Caco-2 (cell line): ENCODE data around the gene SNCB. TPM values are rescaled to one million over a fixed set of nuclear protein-coding genes. Genes with fewer than 3 reads are reported as not detected.

Experiments used
- BruUV-seq: library from RNA; stranded (reverse); fragments of 400-500 nt; replicated peaks from 2 replicates; lab custom pipeline; 2021; lab: Mats Ljungman, UMichigan
- CTCF ChIA-PET: fragments of 300-600 bp; sonication (Branson Sonifier 250); formaldehyde crosslinking; loops from one replicate; lab custom pipeline; 2022; ENCODE audit warnings: antibody characterized with exemption; lab: Charles Lee
- POLR2A ChIA-PET: fragments of 300-600 bp; sonication (Branson Sonifier 250); formaldehyde crosslinking; loops from one replicate; lab custom pipeline; 2022; ENCODE audit warnings: antibody characterized with exemption; lab: Charles Lee
- DNase-seq, 2 experiments: peaks; one replicate each; pipeline versions ENCODE4 v3.0.0 to v3.0.0-alpha.2; 2020 to 2022
- H3K27me3 ChIP-seq: replicated peaks from 2 replicates; pipeline ENCODE4 v1.6.0; 2011; ENCODE audit warnings: low read length; ENCODE audit not compliant: control insufficient read depth, insufficient read depth
- H3K36me3 ChIP-seq: 2 replicates; pipeline ENCODE4 v1.5.1; 2011; ENCODE audit warnings: low read length; ENCODE audit not compliant: control insufficient read depth, insufficient read depth
- H3K4me1 ChIP-seq: fragments of 250-450 bp; sonication (Bioruptor Pico); 2 replicates; pipeline ENCODE4 v1.5.1; 2020; ENCODE audit warnings: mild to moderate bottlenecking
- H3K4me3 ChIP-seq: 2 replicates; pipeline ENCODE4 v1.5.1; 2011; ENCODE audit warnings: low read depth, mild to moderate bottlenecking, control low read depth, low read length
- H3K9me3 ChIP-seq: fragments of 250-450 bp; sonication (Bioruptor Pico); 2 replicates; pipeline ENCODE4 v1.5.1; 2020; ENCODE audit warnings: mild to moderate bottlenecking, moderate library complexity
- H3K27ac Mint-ChIP-seq: one replicate; pipeline ENCODE4 v1.8.0; 2022; ENCODE audit warnings: mixed read lengths; ENCODE audit not compliant: unreplicated experiment
- H3K27me3 Mint-ChIP-seq: one replicate; pipeline ENCODE4 v1.8.0; 2022; ENCODE audit warnings: mixed read lengths; ENCODE audit not compliant: insufficient read depth, unreplicated experiment
- H3K36me3 Mint-ChIP-seq: one replicate; pipeline ENCODE4 v1.8.0; 2022; ENCODE audit warnings: mild to moderate bottlenecking, mixed read lengths; ENCODE audit not compliant: insufficient read depth, unreplicated experiment
- H3K4me1 Mint-ChIP-seq: one replicate; pipeline ENCODE4 v1.8.0; 2022; ENCODE audit warnings: low read depth, mixed read lengths; ENCODE audit not compliant: unreplicated experiment
- H3K4me3 Mint-ChIP-seq: one replicate; pipeline ENCODE4 v1.8.0; 2022; ENCODE audit warnings: mild to moderate bottlenecking, moderate library complexity, mixed read lengths; ENCODE audit not compliant: unreplicated experiment
- H3K9me3 Mint-ChIP-seq: one replicate; pipeline ENCODE4 v1.8.0; 2022; ENCODE audit warnings: mixed read lengths; ENCODE audit not compliant: unreplicated experiment
- CTCF ChIP-seq, 2 experiments: fragments of 200-600 bp in 1 of 2; IDR thresholded peaks; 1 replicate in 1 of 2; 2 replicates in 1 of 2; pipeline versions ENCODE4 v1.5.1 to v1.8.0; 2011 to 2022; ENCODE audit warnings: antibody characterized with exemption in 1 of 2, control low read depth in 1 of 2, inconsistent platforms in 1 of 2, low read depth in 1 of 2, low read length in 1 of 2, mild to moderate bottlenecking in 1 of 2, moderate library complexity in 1 of 2; ENCODE audit not compliant: insufficient read depth in 1 of 2, severe bottlenecking in 1 of 2, unreplicated experiment in 1 of 2
- intact Hi-C: fragments of 100-400 bp; cut with micrococcal nuclease; formaldehyde crosslinking; loops from one replicate; pipeline ENCODE4 v1.10.0; 2022; ENCODE audit not compliant: unreplicated experiment
- total RNA-seq: library from RNA; stranded (reverse); gene quantifications from 2 replicates; pipeline ENCODE4 v1.2.3, GENCODE V29; 2022

SNCB gene
- total RNA-seq, 1 experiment from 2014 or later = not detected

GRCh38 chr5:176671399-176671798 lies 41.1 kb upstream of the SNCB start:
- H3K4me3 Mint-ChIP-seq = no peak overlapping the region
- no peaks in the 10 kb centered on the region for H3K4me1 Mint-ChIP-seq
- BruUV-seq = no TSS peak
- H3K27me3 ChIP-seq = no peaks in the 10 kb centered on the region
- no peak overlapping the region for H3K4me3 ChIP-seq
- H3K36me3 Mint-ChIP-seq = no peaks in the 10 kb centered on the region
- no peaks in the 10 kb centered on the region for H3K4me1 ChIP-seq
- H3K27me3 Mint-ChIP-seq = peaks cover 8% of the 10 kb centered on the region
- POLR2A ChIA-PET = no interaction called here
- no peak for TF ChIP-seq CTCF (IDR thresholded peaks at IDR 0.05; ENCODE audit: insufficient read depth in 1 of 2, low read depth in 1 of 2, low read length in 1 of 2, severe bottlenecking in 1 of 2, unreplicated experiment in 1 of 2)
- intact Hi-C loops = no loop called here
- CTCF ChIA-PET = interaction anchor here (0.9 kb wide), 1 partner anchor 11 kb away, joined by 3 read pairs; no protein-coding TSS in a partner anchor
- H3K27ac Mint-ChIP-seq = no peak overlapping the region
- H3K9me3 Mint-ChIP-seq = no peaks in the 10 kb centered on the region
- H3K9me3 ChIP-seq = no peaks in the 10 kb centered on the region
- no peaks in the 10 kb centered on the region for H3K36me3 ChIP-seq
- DNase-seq = no peak

GRCh38 chr5:176670449-176670848 lies 40.1 kb upstream of the SNCB start:
- intact Hi-C loops = no loop called here
- no peak overlapping the region for H3K27ac Mint-ChIP-seq
- H3K36me3 ChIP-seq = no peaks in the 10 kb centered on the region
- DNase-seq = no peak
- no peaks in the 10 kb centered on the region for H3K4me1 ChIP-seq
- no peaks in the 10 kb centered on the region for H3K27me3 ChIP-seq
- ChIA-PET POLR2A (no interaction called here), CTCF (interaction anchor here (1.4 kb wide), 2 partner anchors 10 to 13 kb away, joined by 7 to 14 read pairs; no protein-coding TSS in a partner anchor)
- H3K9me3 ChIP-seq = no peaks in the 10 kb centered on the region
- TF ChIP-seq CTCF (IDR thresholded peaks at IDR 0.05; ENCODE audit: insufficient read depth in 1 of 2, low read depth in 1 of 2, low read length in 1 of 2, severe bottlenecking in 1 of 2, unreplicated experiment in 1 of 2) = no peak
- H3K27me3 Mint-ChIP-seq = peaks cover 9% of the 10 kb centered on the region
- no peak overlapping the region for H3K4me3 Mint-ChIP-seq
- H3K4me3 ChIP-seq = no peak overlapping the region
- no TSS peak for BruUV-seq
- no peaks in the 10 kb centered on the region for H3K4me1 Mint-ChIP-seq
- no peaks in the 10 kb centered on the region for H3K9me3 Mint-ChIP-seq
- H3K36me3 Mint-ChIP-seq = no peaks in the 10 kb centered on the region

GRCh38 chr5:176667637-176668036 lies 37.3 kb upstream of the SNCB start:
- H3K27me3 ChIP-seq = no peaks in the 10 kb centered on the region
- H3K36me3 ChIP-seq = no peaks in the 10 kb centered on the region
- H3K27ac Mint-ChIP-seq = no peak overlapping the region
- CTCF ChIA-PET = no interaction called here
- H3K4me3 Mint-ChIP-seq = no peak overlapping the region
- no peaks in the 10 kb centered on the region for H3K4me1 ChIP-seq
- no TSS peak for BruUV-seq
- intact Hi-C loops = no loop called here
- no peak for TF ChIP-seq CTCF (IDR thresholded peaks at IDR 0.05; ENCODE audit: insufficient read depth in 1 of 2, low read depth in 1 of 2, low read length in 1 of 2, severe bottlenecking in 1 of 2, unreplicated experiment in 1 of 2)
- H3K4me3 ChIP-seq = no peak overlapping the region
- H3K4me1 Mint-ChIP-seq = no peaks in the 10 kb centered on the region
- no peak for DNase-seq
- no peaks in the 10 kb centered on the region for H3K9me3 ChIP-seq
- POLR2A ChIA-PET = no interaction called here
- H3K36me3 Mint-ChIP-seq = no peaks in the 10 kb centered on the region
- no peaks in the 10 kb centered on the region for H3K9me3 Mint-ChIP-seq
- peaks cover 13% of the 10 kb centered on the region for H3K27me3 Mint-ChIP-seq
